Fibroblast of skin of abdomen (primary cell): ENCODE data around the gene PATJ.
"Not testable (repeated sequence)": the region's sequence is repeated elsewhere in the genome, so short reads cannot be mapped to it uniquely, and the experiment has no call there.

Experiments
- DNase-seq: peaks from one replicate; pipeline ENCODE4 v3.0.0-alpha.2; 2013

Gene PATJ

DNA sequence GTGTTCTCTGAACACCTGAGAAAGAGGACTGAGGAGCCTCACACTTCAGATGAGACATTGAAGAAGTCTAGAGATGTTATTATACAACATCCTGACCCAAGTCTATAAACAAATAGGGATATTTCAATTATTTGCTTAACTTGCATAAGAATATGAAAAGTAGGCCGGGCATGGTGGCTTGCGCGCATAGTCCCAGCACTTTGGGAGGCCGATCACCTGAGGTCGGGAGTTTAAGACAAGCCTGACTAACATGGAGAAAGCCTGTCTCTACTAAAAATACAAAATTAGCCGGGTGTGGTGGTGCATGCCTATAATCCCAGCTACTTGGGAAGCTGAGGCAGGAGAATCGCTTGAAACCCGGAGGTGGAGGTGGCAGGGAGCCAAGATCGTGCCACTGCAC is 478.2 kb downstream of the PATJ start:
- DNase-seq: not testable (repeated sequence)

DNA sequence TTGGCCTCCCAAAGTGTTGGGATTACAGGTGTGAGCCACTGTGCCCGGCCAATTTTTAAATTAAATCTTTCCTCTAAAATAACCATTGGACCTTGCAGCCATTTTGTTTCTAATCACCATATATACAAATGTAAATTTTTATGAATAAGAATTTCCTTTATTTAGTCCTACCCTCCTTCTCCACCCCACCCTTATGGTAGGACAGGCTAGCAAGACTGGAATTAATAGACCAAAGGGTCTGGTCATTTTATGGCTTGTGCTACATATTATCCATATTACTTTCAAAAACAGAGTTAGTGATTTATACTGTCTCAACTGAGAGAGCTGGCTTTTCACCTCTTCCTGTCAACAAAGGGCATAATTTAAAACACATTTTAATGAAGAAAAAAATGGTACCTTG is 478.9 kb downstream of the PATJ start:
- DNase-seq: no peak

- no peak for DNase-seq
Observed at GRCh38 chr1:62222321-62222720, 480.0 kb downstream of the PATJ start.

DNA sequence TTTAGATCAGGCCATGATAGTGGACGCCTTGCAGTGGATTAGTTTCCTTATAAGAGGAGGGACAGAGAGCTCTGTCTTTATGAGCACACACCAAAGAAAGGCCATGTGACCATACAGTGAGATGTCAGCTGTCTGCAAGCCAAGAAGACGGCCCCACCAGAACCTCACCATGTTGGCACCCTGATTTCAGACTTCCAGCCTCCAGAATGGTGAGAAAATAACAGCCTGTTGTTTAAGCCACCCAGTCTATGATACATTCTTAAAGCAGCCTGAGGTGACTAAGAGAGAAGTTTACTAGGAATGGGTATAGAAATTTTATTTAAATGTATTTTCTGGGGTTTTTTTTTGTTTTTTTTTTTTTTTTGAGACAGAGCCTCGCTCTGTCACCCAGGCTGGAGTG is 481.9 kb downstream of the PATJ start:
- DNase-seq: no peak

GRCh38 chr1:62227496-62227895 is 485.2 kb downstream of the PATJ start:
- DNase-seq: no peak
